GM21360 (cell line): ENCODE data around the gene TUBB4B.
A peak's percentile ranks its signal among the peaks of the same experiment; 100 is the strongest.
"Not testable (repeated sequence)": the region's sequence is repeated elsewhere in the genome, so short reads cannot be mapped to it uniquely, and the experiment has no call there.

Source experiments
- ATAC-seq: cut with Tn5 transposase; IDR thresholded peaks from one replicate; pipeline ENCODE4 v1.9.1; 2021; ENCODE audit warnings: mild to moderate bottlenecking, moderate library complexity; ENCODE audit not compliant: unreplicated experiment

Gene TUBB4B

GRCh38 chr9:137250329-137251193, 9.5 kb downstream of the TUBB4B start:
- no peak for ATAC-seq

GRCh38 chr9:137251194-137251461, 10.0 kb downstream of the TUBB4B start, which contains the start of gene STPG3:
Gene STPG3, plus strand, starts transcription at chr9:137251286. Its CDS starts 1 bp downstream, at chr9:137251287.
- no peak for ATAC-seq

DNA sequence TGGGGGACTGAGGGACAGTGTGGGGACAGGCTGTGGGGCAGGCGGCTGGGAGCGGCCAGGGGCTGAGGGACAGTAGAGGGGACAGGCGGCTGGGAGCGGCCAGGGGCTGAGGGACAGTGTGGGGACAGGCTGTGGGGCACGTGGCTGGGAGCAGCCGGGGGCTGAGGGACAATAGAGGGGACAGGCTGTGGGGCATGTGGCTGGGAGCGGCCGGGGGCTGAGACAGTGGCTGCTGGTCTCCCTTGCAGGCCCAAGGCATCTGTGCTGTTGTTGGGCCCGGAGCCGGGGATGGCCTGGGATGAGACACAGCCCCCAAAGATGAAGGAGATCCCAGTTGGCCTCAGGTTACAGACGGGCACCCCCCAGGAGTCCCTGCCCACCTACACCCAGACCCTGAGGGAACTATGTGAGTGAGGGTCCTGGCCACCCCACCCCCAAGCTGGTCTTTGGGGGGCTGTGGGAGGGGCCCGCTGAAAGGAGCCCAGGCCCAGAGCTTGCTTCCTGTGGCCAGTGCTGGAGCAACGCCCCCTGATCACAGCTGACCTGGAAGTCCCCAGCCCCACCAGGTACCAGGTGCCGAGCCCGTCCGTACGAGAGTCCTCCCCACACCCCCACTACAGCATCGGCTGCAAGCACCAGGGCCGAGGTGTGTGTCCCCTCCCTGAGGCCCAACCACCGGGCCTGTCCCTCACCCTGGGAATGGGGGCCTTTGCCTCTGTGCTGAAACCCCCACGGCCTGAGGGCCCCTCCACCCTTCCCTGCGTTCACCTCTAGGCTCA, 10.6 kb downstream of the TUBB4B start:
- ATAC-seq = no peak

- no peak for ATAC-seq
Observed at GRCh38 chr9:137252555-137253506, 11.7 kb downstream of the TUBB4B start.

DNA sequence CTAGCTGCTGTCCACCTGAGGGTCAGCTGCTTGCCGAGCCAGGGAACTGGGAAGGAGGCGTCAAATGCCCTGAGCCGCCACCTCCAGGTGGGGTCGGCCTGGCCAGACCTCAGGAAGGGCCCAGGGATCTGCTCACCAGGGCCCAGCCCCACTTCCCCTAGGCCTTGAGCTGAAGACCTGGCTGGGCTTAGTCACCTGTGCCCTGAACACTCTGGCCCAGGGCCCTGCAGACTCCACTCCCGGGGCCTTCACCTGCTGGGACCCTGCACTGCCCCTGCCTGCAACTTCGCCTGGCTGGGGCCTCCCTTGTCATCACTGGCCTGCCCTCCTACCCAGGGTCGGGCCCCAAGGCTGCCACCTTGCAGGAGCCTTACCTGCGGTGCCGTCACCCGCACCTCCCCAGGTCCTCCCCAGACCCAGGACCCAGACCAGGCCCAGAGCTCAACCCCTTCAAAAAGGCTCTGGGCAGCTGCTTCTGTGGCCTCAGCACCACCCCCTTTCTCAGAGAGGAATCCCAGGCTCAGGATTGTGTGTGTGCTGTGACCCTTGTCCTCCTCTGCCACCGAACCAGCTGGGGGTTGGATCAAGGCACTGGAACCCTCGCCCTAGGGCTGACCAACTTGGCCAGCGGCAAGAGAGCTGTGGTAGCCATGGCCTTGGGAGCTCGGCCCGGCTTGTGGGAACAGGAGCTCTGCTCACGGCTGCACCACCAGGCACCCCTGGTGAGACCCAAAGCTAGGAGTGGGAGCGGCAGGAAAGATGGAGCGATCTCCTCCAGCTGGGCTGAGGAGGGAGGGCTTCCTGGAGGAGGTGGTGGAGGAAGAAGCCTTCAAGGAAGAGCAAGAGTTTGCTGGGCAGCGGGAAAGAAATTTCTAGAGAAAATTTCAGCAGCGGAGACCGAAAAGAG, 12.9 kb downstream of the TUBB4B start:
- ATAC-seq = no peak

- ATAC-seq = peak; percentile 65
Observed at GRCh38 chr9:137254624-137255447, 13.7 kb downstream of the TUBB4B start, which contains the start of gene NELFB. Gene NELFB, plus strand, starts transcription at chr9:137255327.

- peak; percentile 5 for ATAC-seq
Observed at GRCh38 chr9:137255448-137256114, 14.5 kb downstream of the TUBB4B start.

- ATAC-seq = no peak
Observed at GRCh38 chr9:137256362-137256761, 15.3 kb downstream of the TUBB4B start.

DNA sequence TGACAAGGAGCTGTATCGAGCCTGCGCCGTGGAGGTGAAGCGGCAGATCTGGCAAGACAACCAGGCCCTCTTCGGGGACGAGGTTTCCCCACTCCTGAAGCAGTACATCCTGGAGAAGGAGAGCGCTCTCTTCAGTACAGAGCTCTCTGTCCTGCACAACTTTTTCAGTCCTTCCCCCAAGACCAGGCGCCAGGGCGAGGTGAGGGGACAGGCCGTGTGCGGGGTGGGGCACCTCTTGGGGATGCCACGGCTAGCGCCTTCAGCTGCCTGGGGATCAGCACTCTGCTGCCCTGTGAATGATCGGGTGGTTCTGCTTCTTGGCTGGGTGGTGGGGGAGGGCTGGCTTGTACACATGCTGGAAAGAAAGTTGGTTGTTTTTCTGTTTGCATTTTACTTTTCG, 15.8 kb downstream of the TUBB4B start:
- ATAC-seq = no peak

DNA sequence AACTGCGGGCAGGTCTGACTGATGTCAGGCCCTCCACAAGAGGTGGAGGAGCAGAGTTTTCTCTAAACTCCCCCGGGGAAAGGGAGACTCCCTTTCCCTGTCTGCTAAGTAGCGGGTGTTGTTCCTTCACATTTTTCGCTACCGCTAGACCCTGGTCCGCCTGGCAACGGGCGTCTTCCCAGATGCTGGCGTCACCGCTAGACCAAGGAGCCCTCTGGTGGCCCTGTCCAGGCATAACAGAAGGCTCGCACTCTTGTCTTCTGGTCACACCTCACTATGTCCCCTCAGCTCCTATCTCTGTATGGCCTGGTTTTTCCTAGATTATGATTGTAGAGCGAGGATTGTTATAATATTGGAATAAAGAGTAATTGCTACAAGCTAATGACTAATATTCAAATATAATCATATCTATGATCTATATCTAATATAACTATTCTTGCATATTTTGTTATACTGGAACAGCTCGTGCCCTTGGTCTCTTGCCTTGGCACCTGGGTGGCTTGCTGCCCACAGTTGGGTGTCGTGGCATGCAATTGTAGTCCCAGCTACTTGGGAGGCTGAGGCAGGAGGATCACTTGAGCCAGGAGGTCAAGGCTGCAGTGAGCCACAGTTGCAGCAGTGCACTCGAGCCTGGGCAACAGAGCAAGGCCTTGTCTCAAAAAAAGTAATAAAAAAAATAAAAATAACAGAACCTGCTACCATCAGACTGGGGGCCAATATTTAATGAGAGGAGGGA, 21.3 kb downstream of the TUBB4B start:
- ATAC-seq = not testable (repeated sequence)

DNA sequence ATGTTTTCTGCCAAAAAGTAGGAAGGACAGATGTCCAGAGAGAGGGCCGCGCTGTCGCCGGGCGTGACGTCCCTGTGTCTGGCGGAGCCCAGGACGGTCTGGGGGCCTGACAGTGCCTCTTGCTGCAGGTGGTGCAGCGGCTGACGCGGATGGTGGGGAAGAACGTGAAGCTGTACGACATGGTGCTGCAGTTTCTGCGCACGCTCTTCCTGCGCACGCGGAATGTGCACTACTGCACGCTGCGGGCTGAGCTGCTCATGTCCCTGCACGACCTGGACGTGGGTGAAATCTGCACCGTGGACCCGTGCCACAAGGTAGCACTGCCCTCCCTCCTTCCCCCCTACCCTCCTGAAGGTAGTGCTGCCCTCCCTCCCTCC, 21.8 kb downstream of the TUBB4B start:
- ATAC-seq = no peak

GRCh38 chr9:137263506-137263905, 22.4 kb downstream of the TUBB4B start:
- no peak for ATAC-seq

GRCh38 chr9:137264067-137264466, 23.0 kb downstream of the TUBB4B start:
- ATAC-seq = no peak

DNA sequence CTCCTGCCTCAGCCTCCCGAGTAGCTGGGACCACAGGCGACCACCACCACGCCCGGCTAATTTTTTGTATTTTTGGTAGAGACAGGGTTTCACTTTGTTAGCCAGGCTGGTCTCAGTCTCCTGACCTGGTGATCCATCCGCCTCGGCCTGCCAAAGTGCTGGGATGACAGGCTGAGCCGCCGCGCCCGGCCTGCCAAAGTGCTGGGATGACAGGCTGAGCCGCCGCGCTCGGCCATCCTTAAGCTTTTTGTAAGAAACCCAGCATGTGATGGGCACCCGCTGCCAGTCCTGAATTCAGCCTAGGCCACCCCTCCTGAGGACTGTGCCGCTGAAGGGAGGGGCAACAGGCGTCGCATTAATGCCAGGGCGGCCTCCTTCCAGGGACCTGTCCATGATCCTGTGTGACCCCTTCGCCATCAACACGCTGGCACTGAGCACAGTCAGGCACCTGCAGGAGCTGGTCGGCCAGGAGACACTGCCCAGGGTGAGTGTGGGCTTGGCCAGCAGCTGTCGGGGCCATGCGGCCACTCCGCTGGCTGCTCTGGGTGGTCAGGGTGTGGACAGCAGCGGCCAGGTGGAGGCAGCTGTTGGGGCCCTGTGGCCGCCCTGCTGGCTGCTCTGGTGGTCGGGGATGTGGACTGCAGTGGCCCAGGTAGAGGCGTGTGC, 24.5 kb downstream of the TUBB4B start:
- ATAC-seq = no peak

DNA sequence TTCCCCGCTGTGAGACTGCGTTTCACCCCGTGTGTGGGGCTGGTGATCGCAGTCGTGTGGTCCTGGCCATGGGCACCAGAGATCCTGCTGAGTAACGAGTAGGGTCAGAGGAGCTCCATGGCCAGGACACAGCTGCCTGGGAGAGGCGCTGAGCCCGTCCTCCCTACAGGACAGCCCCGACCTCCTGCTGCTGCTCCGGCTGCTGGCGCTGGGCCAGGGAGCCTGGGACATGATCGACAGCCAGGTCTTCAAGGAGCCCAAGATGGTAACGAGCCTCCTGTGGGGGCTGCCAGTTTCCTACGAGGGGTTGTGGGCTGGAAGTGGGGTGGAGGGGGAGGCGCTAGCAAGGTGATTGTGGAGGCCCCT, 25.1 kb downstream of the TUBB4B start:
- no peak for ATAC-seq

- ATAC-seq = no peak
Observed at GRCh38 chr9:137266585-137267453, 25.7 kb downstream of the TUBB4B start.
